K562 (cell line): ENCODE data around the gene PPM1E. TPM values are rescaled to one million over a fixed set of nuclear protein-coding genes. Genes with fewer than 3 reads are reported as not detected.

Experiments
- ATAC-seq: fragments of 200-7000 bp; cut with Tn5 transposase; 3 replicates; pipeline ENCODE4 v1.9.1; 2020; ENCODE audit warnings: moderate library complexity
- BruUV-seq: library from RNA; stranded (reverse); fragments of 400-500 nt; replicated peaks from 2 replicates; lab custom pipeline; 2021; lab: Mats Ljungman, UMichigan
- CTCF ChIA-PET: fragments of 300-600 bp; formaldehyde crosslinking; extraction: SDS; loops from one replicate; lab custom pipeline; 2021; ENCODE audit warnings: low intra/inter-chr PET ratio; lab: Yijun Ruan, JAX
- POLR2A ChIA-PET: fragments of 300-600, 350-650 bp; sonication (Branson Sonifier 250); formaldehyde crosslinking; extraction: SDS; loops from one replicate; lab custom pipeline; 2021; ENCODE audit warnings: antibody characterized with exemption, inconsistent platforms; lab: Yijun Ruan, JAX
- DNase-seq, 4 experiments: peaks; one replicate each; pipeline versions ENCODE4 v3.0.0 to v3.0.0-alpha.2; 2011 to 2018; ENCODE audit warnings: low spot score in 3 of 4, mixed read lengths in 3 of 4; ENCODE audit errors: extremely low read depth in 1 of 4
- FAIRE-seq: peaks from 2 replicates; lab custom pipeline; 2011; peaks lifted over from hg19 to GRCh38; lab: Jason Lieb, UNC
- H2AFZ ChIP-seq: 2 replicates; pipeline ENCODE4 v1.6.0; 2011; ENCODE audit warnings: low read depth, low read length, control low read depth, inconsistent platforms
- H3K27ac ChIP-seq: fragments of 200-600 bp; 3 replicates; pipeline ENCODE4 v1.8.0; 2011; ENCODE audit warnings: low read depth, mild to moderate bottlenecking, control low read depth, inconsistent platforms, low read length, moderate library complexity, mixed read lengths; ENCODE audit errors: extremely low read depth
- H3K27me3 ChIP-seq, 2 experiments: fragments of 300-600 bp in 1 of 2; 2 replicates in 1 of 2; 3 replicates in 1 of 2; pipeline versions ENCODE4 v1.6.0 to v1.8.0; 2011; ENCODE audit warnings: inconsistent platforms in 2 of 2, low read length in 2 of 2, mild to moderate bottlenecking in 1 of 2, mixed read lengths in 1 of 2, moderate library complexity in 1 of 2; ENCODE audit not compliant: control insufficient read depth in 2 of 2, insufficient read depth in 2 of 2
- H3K36me3 ChIP-seq: fragments of 300-600 bp; 3 replicates; pipeline ENCODE4 v1.8.0; 2011; ENCODE audit warnings: mild to moderate bottlenecking, low read length, inconsistent platforms; ENCODE audit not compliant: control insufficient read depth, insufficient read depth
- H3K4me1 ChIP-seq, 2 experiments: fragments of 200-600 bp in 1 of 2; replicated peaks in 1 of 2; 2 replicates in 1 of 2; 3 replicates in 1 of 2; pipeline versions ENCODE4 v1.5.1 to v1.8.0; 2011; ENCODE audit warnings: inconsistent platforms in 2 of 2, low read length in 2 of 2, mild to moderate bottlenecking in 1 of 2, mixed read lengths in 1 of 2, moderate library complexity in 1 of 2; ENCODE audit not compliant: control insufficient read depth in 2 of 2, insufficient read depth in 2 of 2
- H3K4me2 ChIP-seq: 2 replicates; pipeline ENCODE4 v1.6.1; 2011; ENCODE audit warnings: low read length, control low read depth, inconsistent platforms, mixed read lengths; ENCODE audit not compliant: insufficient read depth
- H3K4me3 ChIP-seq: fragments of 200-600 bp; sonication (generic), shearing (Covaris generic); 2 replicates; pipeline ENCODE4 v1.5.1; 2016; ENCODE audit warnings: control low read depth, inconsistent platforms
- H3K79me2 ChIP-seq: fragments of 200-600 bp; 3 replicates; pipeline ENCODE4 v1.8.0; 2011; ENCODE audit warnings: low read length, inconsistent platforms; ENCODE audit not compliant: control insufficient read depth, insufficient read depth
- H3K9ac ChIP-seq, 2 experiments: 2 replicates each; pipeline versions ENCODE4 v1.6.0 to v1.6.1; 2011; ENCODE audit warnings: low read depth in 2 of 2, low read length in 2 of 2, control low read depth in 1 of 2, inconsistent platforms in 1 of 2, mild to moderate bottlenecking in 1 of 2, mixed read lengths in 1 of 2; ENCODE audit not compliant: insufficient read depth in 1 of 2
- H3K9me1 ChIP-seq: one replicate; pipeline ENCODE4 v1.6.0; 2011; ENCODE audit warnings: inconsistent platforms, mild to moderate bottlenecking, low read length, moderate library complexity; ENCODE audit not compliant: control insufficient read depth, insufficient read depth
- H3K9me3 ChIP-seq: replicated peaks from 2 replicates; pipeline ENCODE4 v1.5.1; 2011; ENCODE audit warnings: low read depth, low read length, inconsistent platforms; ENCODE audit not compliant: control insufficient read depth, insufficient read depth
- H4K20me1 ChIP-seq: replicated peaks from 2 replicates; pipeline ENCODE4 v1.6.1; 2011; ENCODE audit warnings: low read length, inconsistent platforms, mixed read lengths; ENCODE audit not compliant: control insufficient read depth, insufficient read depth
- C11orf30 ChIP-seq: fragments of 450-650 bp; IDR thresholded peaks from 2 replicates; pipeline ENCODE4 v1.6.1; 2016; ENCODE audit warnings: low read depth, mild to moderate bottlenecking
- HNRNPUL1 ChIP-seq: fragments of 200-400 bp; formaldehyde crosslinking; IDR thresholded peaks from 2 replicates; pipeline ENCODE4 v1.6.1; 2017; ENCODE audit warnings: low read length
- MAFF ChIP-seq: IDR thresholded peaks from 2 replicates; pipeline ENCODE4 v1.6.1; 2012; ENCODE audit warnings: low read length, improper control_type of control experiment
- MAFG ChIP-seq: fragments of 450-650 bp; conservative IDR thresholded peaks from 2 replicates; pipeline ENCODE4 v1.6.1; 2016; ENCODE audit warnings: missing genetic modification characterization, missing compliant biosample characterization
- MAFK ChIP-seq: IDR thresholded peaks from 2 replicates; pipeline ENCODE4 v1.6.1; 2011; ENCODE audit warnings: low read length, improper control_type of control experiment
- NCOA4 ChIP-seq: fragments of 450-650 bp; IDR thresholded peaks from 2 replicates; pipeline ENCODE4 v1.6.1; 2018; ENCODE audit warnings: mild to moderate bottlenecking; ENCODE audit not compliant: partially characterized antibody
- POLR2H ChIP-seq: IDR thresholded peaks from 2 replicates; pipeline ENCODE4 v1.6.1; 2016; ENCODE audit warnings: missing genetic modification characterization, low read depth, mild to moderate bottlenecking, control low read depth, missing compliant biosample characterization, moderate library complexity
- RBM39 ChIP-seq: fragments of 200-400 bp; formaldehyde crosslinking; optimal IDR thresholded peaks from 2 replicates; pipeline ENCODE3; 2018; ENCODE audit warnings: low read depth, low read length
- TAF9B ChIP-seq: fragments of 450-650 bp; IDR thresholded peaks from 2 replicates; pipeline ENCODE4 v1.6.1; 2018; ENCODE audit warnings: mild to moderate bottlenecking; ENCODE audit not compliant: partially characterized antibody
- THRB ChIP-seq: fragments of 450-650 bp; formaldehyde crosslinking; conservative IDR thresholded peaks from 2 replicates; pipeline ENCODE4 v1.4.0; 2022; ENCODE audit warnings: mild to moderate bottlenecking, missing genetic modification characterization
- ZNF316 ChIP-seq: fragments of 450-650 bp; IDR thresholded peaks from 2 replicates; pipeline ENCODE4 v1.6.1; 2016
- WGBS: fragments of 100-300 bp; shearing (Covaris generic); methylation state at CpG from one replicate; pipeline ENCODE4 v1.1.6; 2016; ENCODE audit warnings: low coverage, mixed read lengths; ENCODE audit not compliant: insufficient coverage; ENCODE audit errors: missing lambda C conversion rate; 5-methylcytosine and 5-hydroxymethylcytosine counted together
- in situ Hi-C: fragments of 300-500 bp; cut with MboI; formaldehyde crosslinking; loops from 4 replicates; pipeline ENCODE4 v1.15.0; 2018; ENCODE audit warnings: inconsistent platforms, mixed read lengths
- intact Hi-C: fragments of 100-400 bp; cut with micrococcal nuclease; formaldehyde crosslinking; loops from 2 replicates; pipeline ENCODE4 v1.14.2; 2022
- polyA plus RNA-seq, 8 experiments: library from polyadenylated mRNA; depleted of rRNA in 4 of 8; stranded (reverse) in 5 of 8; unstranded in 3 of 8; fragments of >200 nt; fragmentation: Nextera tagmentation in 2 of 8; fragmentation: Illumina TruSeq in 1 of 8; extraction: Ambion mirVana in 2 of 8; extraction: Trizol in 1 of 8; gene quantifications; 2 replicates each; pipeline versions ENCODE4 v1.2.1 to v1.2.3, GENCODE V29; 2011 to 2014; ENCODE audit warnings: inconsistent platforms in 1 of 8, missing spikeins in 1 of 8
- total RNA-seq, 7 experiments: library from RNA; depleted of rRNA in 6 of 7; stranded (reverse); fragments of >200 nt in 6 of 7; fragmentation: Illumina TruSeq in 2 of 7; extraction: Trizol in 2 of 7; gene quantifications; 2 replicates each; pipeline versions ENCODE4 v1.2.1 to v1.2.3, GENCODE V29; 2011 to 2021; ENCODE audit warnings: low replicate concordance in 1 of 7
- TF ChIP-seq, protein P1 (sequence below): sonication (generic); formaldehyde crosslinking; IDR thresholded peaks from 2 replicates; pipeline ENCODE4 v1.8.0; 2023; ENCODE audit warnings: mild to moderate bottlenecking, missing genetic modification reagents

The PPM1E gene
- total and polyA plus RNA-seq, 9 of the 15 experiments (the other 6 are each of a cell fraction or from before 2014, with no cell fraction given), result 1.0 to 5.7 (median 4.7) TPM

GRCh38 chr17:58760248-58760647 is 4.6 kb downstream of the PPM1E start (continued):
- no peak for TF ChIP-seq THRB (CRISPR knock-in tag)

DNA sequence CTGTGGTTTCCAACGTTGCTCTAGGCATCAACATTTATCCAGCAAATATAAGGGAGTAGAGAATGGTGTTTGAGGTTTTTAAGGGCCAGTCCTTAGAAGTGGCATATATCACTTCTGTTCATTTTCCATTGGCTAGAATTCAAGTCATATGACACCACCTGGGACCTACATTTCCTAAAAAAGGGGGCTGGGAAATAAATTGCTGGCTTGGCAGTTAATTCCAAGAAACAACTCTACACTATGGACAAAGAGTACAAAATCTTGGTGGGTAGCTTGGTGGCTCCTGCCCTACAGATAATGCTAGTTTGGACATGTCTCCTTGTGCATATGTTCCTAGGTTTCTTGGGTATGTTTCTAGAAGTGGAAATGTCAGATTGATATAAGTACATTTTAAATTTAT is 7.6 kb downstream of the PPM1E start:
- Histone ChIP-seq H2AFZ (no peak overlapping the region), H3K79me2 (peaks cover 3% of the 10 kb centered on the region; the same call in 1 of the 3 replicates), H3K4me2 (no peak overlapping the region), H3K4me1 (peaks cover 0 to 5% of the 10 kb centered on the region in 2 experiments; a peak in 1 of 5 replicates), H3K27ac (no peak overlapping the region), H3K9ac (no peak overlapping the region), H4K20me1 (no peaks in the 10 kb centered on the region), H3K4me3 (no peak overlapping the region), H3K36me3 (no peaks in the 10 kb centered on the region), H3K27me3 (no peaks in the 10 kb centered on the region), H3K9me3 (no peaks in the 10 kb centered on the region), H3K9me1 (no peaks in the 10 kb centered on the region)
- no TSS peak for BruUV-seq
- TF ChIP-seq MAFG (tag) (peak; percentile 37; the same call in 1 of the 2 replicates), RBM39 (no peak), MAFK (0 out of 2 replicates have a peak, but pooled peaks have one; percentile 6), POLR2H (tag) (no peak), TAF9B (no peak), NCOA4 (no peak), MAFF (0 out of 2 replicates have a peak, but pooled peaks have one; percentile 12), C11orf30 (peak; percentile 66; the same call in 1 of the 2 replicates), HNRNPUL1 (no peak), ZNF316 (peak; percentile 68)
- TF ChIP-seq, protein P1, sequence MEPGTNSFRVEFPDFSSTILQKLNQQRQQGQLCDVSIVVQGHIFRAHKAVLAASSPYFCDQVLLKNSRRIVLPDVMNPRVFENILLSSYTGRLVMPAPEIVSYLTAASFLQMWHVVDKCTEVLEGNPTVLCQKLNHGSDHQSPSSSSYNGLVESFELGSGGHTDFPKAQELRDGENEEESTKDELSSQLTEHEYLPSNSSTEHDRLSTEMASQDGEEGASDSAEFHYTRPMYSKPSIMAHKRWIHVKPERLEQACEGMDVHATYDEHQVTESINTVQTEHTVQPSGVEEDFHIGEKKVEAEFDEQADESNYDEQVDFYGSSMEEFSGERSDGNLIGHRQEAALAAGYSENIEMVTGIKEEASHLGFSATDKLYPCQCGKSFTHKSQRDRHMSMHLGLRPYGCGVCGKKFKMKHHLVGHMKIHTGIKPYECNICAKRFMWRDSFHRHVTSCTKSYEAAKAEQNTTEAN (CRISPR knock-in tag), result no peak
- intact Hi-C loops, result no loop called here
- ChIA-PET CTCF (no interaction called here), POLR2A (interaction anchor here (0.8 to 1.5 kb wide), 2 partner anchors 8 to 132 kb away, joined by 3 read pairs; partner anchors contain the start of gene PPM1E)
- 0% methylated on average over 1 of the region's 1 CpG for WGBS
- DNase-seq, result no peak
- no peak for FAIRE-seq
- ATAC-seq, result no peak
- in situ Hi-C loops, result no loop called here
